ENCODE results near the gene TSPAN14. TPM values are rescaled to one million over a fixed set of nuclear protein-coding genes. Genes with fewer than 3 reads are reported as not detected.

The TSPAN14 gene
- total and polyA plus RNA-seq, 2 experiments from 2014 or later = 17.9 to 40.7 TPM

- H3K79me2 ChIP-seq (replicated peaks; ENCODE audit: insufficient read depth) = peaks cover 21% of the 10 kb centered on the region
- H3K4me2 ChIP-seq = no peak overlapping the region
- no peak overlapping the region for H3K4me3 ChIP-seq
- no peak for ATAC-seq
- Mint-ChIP-seq H3K27me3 (ENCODE audit: insufficient read depth, low read depth, poor library complexity) (peaks cover 19% of the 10 kb centered on the region), H3K4me3 (no peak overlapping the region), H3K36me3 (ENCODE audit: low read depth) (peaks cover 4% of the 10 kb centered on the region; the same call in 1 of the 3 replicates), H3K4me1 (peaks cover 53% of the 10 kb centered on the region), H3K9me3 (no peaks in the 10 kb centered on the region), H3K27ac (no peak overlapping the region)
- peaks cover 43% of the 10 kb centered on the region for H3K27me3 ChIP-seq (ENCODE audit: insufficient read depth)
- no peak for DNase-seq (ENCODE audit: low spot score)
- 0 out of 2 replicates have a peak, but pooled peaks cover 5% of the 10 kb centered on the region for H3F3A ChIP-seq (replicated peaks; ENCODE audit: low read depth)
- H4K20me1 ChIP-seq (replicated peaks; ENCODE audit: insufficient read depth) = peaks cover 29% of the 10 kb centered on the region
- TF ChIP-seq ZNF462 (CRISPR knock-in tag; IDR thresholded peaks at IDR 0.05) (no peak), REST (IDR thresholded peaks at IDR 0.05; ENCODE audit: unreplicated experiment) (no peak), ETS1 (IDR thresholded peaks at IDR 0.05) (no peak), EZH2phosphoT487 (IDR thresholded peaks at IDR 0.05; ENCODE audit: unreplicated experiment) (no peak), EZH2 (IDR thresholded peaks at IDR 0.05; ENCODE audit: low read depth, unreplicated experiment) (no peak)
- H3K4me1 ChIP-seq (ENCODE audit: insufficient read depth) = peaks cover 35% of the 10 kb centered on the region
- H3K9me2 ChIP-seq (ENCODE audit: insufficient read depth) = no peaks in the 10 kb centered on the region
- H2AFZ ChIP-seq = no peak overlapping the region
- no peaks in the 10 kb centered on the region for H3K36me3 ChIP-seq (ENCODE audit: insufficient read depth)
- H3K27ac ChIP-seq (ENCODE audit: low read depth) = no peak overlapping the region
These were observed 42.4 kb upstream of the TSPAN14 start for GRCh38 chr10:80411681-80412220.

Data from GM23338 (cell line).